ENCODE measurements around the gene CAP2. TPM values are rescaled to one million over a fixed set of nuclear protein-coding genes. Genes with fewer than 3 reads are reported as not detected.
"Not testable (repeated sequence)": the region's sequence is repeated elsewhere in the genome, so short reads cannot be mapped to it uniquely, and the experiment has no call there.

CAP2 gene
- total RNA-seq, 1 experiment from 2014 or later = 11.5 TPM

- WGBS (ENCODE audit: extremely low coverage, insufficient read length, low lambda C conversion rate) = no CpG with 5 or more reads among the region's 11 CpGs
- H3K9me3 ChIP-seq (ENCODE audit: control insufficient read depth, low read depth, low read length) = no peaks in the 10 kb centered on the region
- no peaks in the 10 kb centered on the region for H3K23me2 ChIP-seq (ENCODE audit: insufficient read length, low read depth, low read length, poor library complexity, severe bottlenecking)
- H4K91ac ChIP-seq (ENCODE audit: insufficient read length, low read depth, low read length) = no peak overlapping the region
- no peak overlapping the region for H4K8ac ChIP-seq (replicated peaks; ENCODE audit: insufficient read length, low read depth, low read length)
- no peaks in the 10 kb centered on the region for H3K4me1 ChIP-seq (ENCODE audit: insufficient read depth, low read length)
- no peak overlapping the region for H2BK120ac ChIP-seq (ENCODE audit: low read depth, low read length, poor library complexity, severe bottlenecking)
- no peak for DNase-seq
- no peak overlapping the region for H3K23ac ChIP-seq (ENCODE audit: insufficient read length, low read depth, low read length)
- H3K9ac ChIP-seq (ENCODE audit: extremely low read depth, insufficient read length, low read length) = no peak overlapping the region
- peaks cover 4 to 25% (median 24%) of the 10 kb centered on the region in 3 experiments; a peak in 6 of 7 replicates for H3K36me3 Mint-ChIP-seq (ENCODE audit: insufficient read depth in 1 of 3, low read depth in 3 of 3)
- no peak overlapping the region for H3T11ph ChIP-seq (ENCODE audit: low read length)
- TF ChIP-seq CTCF (conservative IDR thresholded peaks at IDR 0.05) = no peak
- no peak overlapping the region for H3K4me2 ChIP-seq (ENCODE audit: insufficient read depth, insufficient read length, low read length)
- H3K27ac Mint-ChIP-seq = no peak overlapping the region
- no peaks in the 10 kb centered on the region for H3K27me3 Mint-ChIP-seq (ENCODE audit: low read depth)
- H3K79me2 ChIP-seq (ENCODE audit: insufficient read depth, low read length) = no peaks in the 10 kb centered on the region
- H3K79me1 ChIP-seq (ENCODE audit: insufficient read depth, low read depth, low read length, poor library complexity, severe bottlenecking) = no peaks in the 10 kb centered on the region
- H4K5ac ChIP-seq (ENCODE audit: insufficient read length, low read depth, low read length) = no peak overlapping the region
- H2BK20ac ChIP-seq (ENCODE audit: low read depth, low read length, poor library complexity, severe bottlenecking) = no peak overlapping the region
- no peak overlapping the region for H3K56ac ChIP-seq (ENCODE audit: insufficient read length, low read depth, low read length)
- peaks cover 6 to 11% of the 10 kb centered on the region in 2 experiments; a peak in 4 of 5 replicates for H3K9me3 Mint-ChIP-seq
- no peaks in the 10 kb centered on the region for H3K27me3 ChIP-seq (ENCODE audit: insufficient read depth, low read length)
- no peak overlapping the region for H3K27ac ChIP-seq (ENCODE audit: insufficient read length, low read depth, low read length)
- no peak overlapping the region for H2AK5ac ChIP-seq (ENCODE audit: insufficient read length, low read length)
- no peak overlapping the region for H3K18ac ChIP-seq (ENCODE audit: insufficient read length, low read depth, low read length)
- no peak overlapping the region for H2AFZ ChIP-seq (ENCODE audit: low read length)
- H2BK15ac ChIP-seq (ENCODE audit: low read depth, low read length) = no peak overlapping the region
- H4K20me1 ChIP-seq (ENCODE audit: control insufficient read depth, insufficient read depth, insufficient read length) = peaks cover 2% of the 10 kb centered on the region
- H2BK5ac ChIP-seq (ENCODE audit: insufficient read length, low read length) = no peak overlapping the region
- no peaks in the 10 kb centered on the region for H3K4me1 Mint-ChIP-seq
- no peak overlapping the region for H3K14ac ChIP-seq (ENCODE audit: insufficient read depth, low read length)
- no peak overlapping the region for H3K4me3 Mint-ChIP-seq
- H2BK12ac ChIP-seq (ENCODE audit: insufficient read length, low read depth, low read length) = no peak overlapping the region
- no peak overlapping the region for H3K4ac ChIP-seq (ENCODE audit: low read depth, low read length)
These were observed 46.0 kb downstream of the CAP2 start for GRCh38 chr6:17439243-17439993.

DNA sequence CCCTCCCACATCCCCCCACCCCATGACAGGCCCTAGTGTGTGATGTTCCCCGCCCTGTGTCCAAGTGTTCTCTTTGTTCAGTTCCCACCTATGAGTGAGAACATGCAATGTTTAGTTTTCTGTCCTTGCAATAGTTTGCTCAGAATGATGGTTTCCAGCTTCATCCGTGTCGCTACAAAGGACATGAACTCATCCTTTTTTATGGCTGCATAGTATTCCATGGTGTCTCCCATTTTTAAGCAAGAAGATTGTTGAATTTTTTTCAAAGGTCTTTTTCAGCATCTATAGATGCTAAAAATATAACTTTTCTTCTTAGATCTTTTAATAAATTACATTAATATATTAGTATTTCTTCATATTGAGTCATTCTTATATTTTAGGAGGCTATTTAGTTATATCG, 47.4 kb downstream of the CAP2 start:
- H3K79me1 ChIP-seq (ENCODE audit: insufficient read depth, low read depth, low read length, poor library complexity, severe bottlenecking); H3K18ac ChIP-seq (ENCODE audit: insufficient read length, low read depth, low read length); H3K27me3 Mint-ChIP-seq (ENCODE audit: low read depth); H4K5ac ChIP-seq (ENCODE audit: insufficient read length, low read depth, low read length); H3K27ac ChIP-seq (ENCODE audit: insufficient read length, low read depth, low read length); H2AFZ ChIP-seq (ENCODE audit: low read length); H3K27me3 ChIP-seq (ENCODE audit: insufficient read depth, low read length); H2BK5ac ChIP-seq (ENCODE audit: insufficient read length, low read length); H2AK5ac ChIP-seq (ENCODE audit: insufficient read length, low read length); H3K4me3 Mint-ChIP-seq; DNase-seq; H3T11ph ChIP-seq (ENCODE audit: low read length); H2BK12ac ChIP-seq (ENCODE audit: insufficient read length, low read depth, low read length); H2BK15ac ChIP-seq (ENCODE audit: low read depth, low read length); H4K8ac ChIP-seq (replicated peaks; ENCODE audit: insufficient read length, low read depth, low read length); H3K9ac ChIP-seq (ENCODE audit: extremely low read depth, insufficient read length, low read length); H3K9me3 ChIP-seq (ENCODE audit: control insufficient read depth, low read depth, low read length); H3K4me2 ChIP-seq (ENCODE audit: insufficient read depth, insufficient read length, low read length); H4K91ac ChIP-seq (ENCODE audit: insufficient read length, low read depth, low read length); H3K4ac ChIP-seq (ENCODE audit: low read depth, low read length); H2BK120ac ChIP-seq (ENCODE audit: low read depth, low read length, poor library complexity, severe bottlenecking); H3K23ac ChIP-seq (ENCODE audit: insufficient read length, low read depth, low read length); H3K14ac ChIP-seq (ENCODE audit: insufficient read depth, low read length); H4K20me1 ChIP-seq (ENCODE audit: control insufficient read depth, insufficient read depth, insufficient read length); H3K79me2 ChIP-seq (ENCODE audit: insufficient read depth, low read length); H3K23me2 ChIP-seq (ENCODE audit: insufficient read length, low read depth, low read length, poor library complexity, severe bottlenecking); H3K4me1 Mint-ChIP-seq; H3K4me1 ChIP-seq (ENCODE audit: insufficient read depth, low read length); H3K56ac ChIP-seq (ENCODE audit: insufficient read length, low read depth, low read length); H3K27ac Mint-ChIP-seq; H2BK20ac ChIP-seq (ENCODE audit: low read depth, low read length, poor library complexity, severe bottlenecking): not testable (repeated sequence)
- H3K9me3 Mint-ChIP-seq = peaks cover 4 to 11% of the 10 kb centered on the region in 2 experiments; a peak in 4 of 5 replicates
- no CpG with 5 or more reads among the region's 4 CpGs for WGBS (ENCODE audit: extremely low coverage, insufficient read length, low lambda C conversion rate)
- peaks cover 3 to 22% (median 18%) of the 10 kb centered on the region in 3 experiments; a peak in 5 of 7 replicates for H3K36me3 Mint-ChIP-seq (ENCODE audit: insufficient read depth in 1 of 3, low read depth in 3 of 3)
